IMR-90 (cell line): ENCODE measurements around the gene PEX16. TPM values are rescaled to one million over a fixed set of nuclear protein-coding genes. Genes with fewer than 3 reads are reported as not detected.

Experiments
- ATAC-seq: fragments of 200-7000 bp; cut with Tn5 transposase; 2 replicates; pipeline ENCODE4 v1.9.1; 2020; ENCODE audit warnings: low read depth, mild to moderate bottlenecking, moderate library complexity
- BruUV-seq: library from RNA; stranded (reverse); fragments of 400-500 nt; replicated peaks from 2 replicates; lab custom pipeline; 2021; lab: Mats Ljungman, UMichigan
- CTCF ChIA-PET: fragments of 300-600 bp; formaldehyde crosslinking; extraction: SDS; loops from one replicate; lab custom pipeline; 2021; ENCODE audit warnings: antibody characterized with exemption; lab: Yijun Ruan, JAX
- POLR2A ChIA-PET: fragments of 300-600 bp; sonication (Branson Sonifier 250); formaldehyde crosslinking; loops from one replicate; lab custom pipeline; 2022; ENCODE audit warnings: antibody characterized with exemption; ENCODE audit not compliant: unreplicated experiment; lab: Charles Lee
- DNase-seq: peaks from one replicate; pipeline ENCODE4 v3.0.0; 2013
- H2AFZ ChIP-seq: replicated peaks from 2 replicates; pipeline ENCODE3; 2013; ENCODE audit warnings: low read length, mild to moderate bottlenecking; ENCODE audit not compliant: poor library complexity
- H2AK5ac ChIP-seq: 2 replicates; pipeline ENCODE4 v1.6.1; 2013; ENCODE audit warnings: low read depth, low read length, inconsistent platforms
- H2AK9ac ChIP-seq: replicated peaks from 2 replicates; pipeline ENCODE3; 2013; ENCODE audit warnings: mild to moderate bottlenecking, low read depth, low read length, moderate library complexity; ENCODE audit not compliant: poor library complexity
- H2BK120ac ChIP-seq: 2 replicates; pipeline ENCODE4 v1.6.1; 2013; ENCODE audit warnings: low read depth, low read length, inconsistent platforms
- H2BK15ac ChIP-seq: 3 replicates; pipeline ENCODE4 v1.6.1; 2013; ENCODE audit warnings: low read depth, low read length, inconsistent platforms
- H2BK20ac ChIP-seq: 2 replicates; pipeline ENCODE4 v1.6.1; 2013; ENCODE audit warnings: low read depth, mild to moderate bottlenecking, inconsistent platforms, low read length, moderate library complexity
- H2BK5ac ChIP-seq: 2 replicates; pipeline ENCODE4 v1.6.1; 2013; ENCODE audit warnings: mild to moderate bottlenecking, low read depth, low read length, inconsistent platforms; ENCODE audit not compliant: poor library complexity, severe bottlenecking
- H3K14ac ChIP-seq: replicated peaks from 2 replicates; pipeline ENCODE4 v1.6.1; 2013; ENCODE audit warnings: low read depth, low read length, inconsistent platforms
- H3K18ac ChIP-seq: 2 replicates; pipeline ENCODE4 v1.6.1; 2013; ENCODE audit warnings: low read depth, low read length, control low read depth
- H3K23ac ChIP-seq: 2 replicates; pipeline ENCODE4 v1.6.1; 2013; ENCODE audit warnings: low read depth, low read length, inconsistent platforms
- H3K27ac ChIP-seq: 2 replicates; pipeline ENCODE4 v1.5.1; 2013; ENCODE audit warnings: mild to moderate bottlenecking, control low read depth, low read length; ENCODE audit not compliant: insufficient read depth
- H3K27me3 ChIP-seq: 2 replicates; pipeline ENCODE4 v1.6.1; 2013; ENCODE audit warnings: low read length; ENCODE audit not compliant: control insufficient read depth, insufficient read depth
- H3K36me3 ChIP-seq: 2 replicates; pipeline ENCODE4 v1.6.1; 2013; ENCODE audit warnings: low read length, mixed read lengths; ENCODE audit not compliant: control insufficient read depth, insufficient read depth
- H3K4ac ChIP-seq: 2 replicates; pipeline ENCODE4 v1.6.1; 2013; ENCODE audit warnings: low read depth, low read length, inconsistent platforms
- H3K4me1 ChIP-seq: 2 replicates; pipeline ENCODE4 v1.6.1; 2013; ENCODE audit warnings: low read length, mixed read lengths; ENCODE audit not compliant: control insufficient read depth, insufficient read depth
- H3K4me2 ChIP-seq: 2 replicates; pipeline ENCODE4 v1.6.1; 2013; ENCODE audit warnings: low read depth, mild to moderate bottlenecking, control low read depth, low read length, moderate library complexity
- H3K4me3 ChIP-seq: 2 replicates; pipeline ENCODE4 v1.5.1; 2013; ENCODE audit warnings: low read depth, mild to moderate bottlenecking, control low read depth, low read length, moderate library complexity; ENCODE audit not compliant: insufficient read depth
- H3K56ac ChIP-seq: 2 replicates; pipeline ENCODE4 v1.6.1; 2013; ENCODE audit warnings: low read length, inconsistent platforms; ENCODE audit not compliant: insufficient read depth; ENCODE audit errors: extremely low read depth
- H3K79me1 ChIP-seq, 2 experiments: 2 replicates each; pipeline ENCODE4 v1.6.1; 2013; ENCODE audit warnings: low read length in 2 of 2, inconsistent platforms in 1 of 2, low read depth in 1 of 2
- H3K9ac ChIP-seq: 2 replicates; pipeline ENCODE4 v1.6.1; 2013; ENCODE audit warnings: low read depth, low read length, control low read depth
- H3K9me1 ChIP-seq: 2 replicates; pipeline ENCODE4 v1.6.1; 2013; ENCODE audit warnings: low read length, inconsistent platforms; ENCODE audit not compliant: insufficient read depth
- H3K9me3 ChIP-seq: 2 replicates; pipeline ENCODE4 v1.6.1; 2013; ENCODE audit warnings: low read length; ENCODE audit not compliant: control insufficient read depth, insufficient read depth
- H4K20me1 ChIP-seq: 2 replicates; pipeline ENCODE4 v1.6.1; 2013; ENCODE audit warnings: low read length, inconsistent platforms; ENCODE audit not compliant: insufficient read depth
- H4K5ac ChIP-seq: 2 replicates; pipeline ENCODE4 v1.6.1; 2013; ENCODE audit warnings: mild to moderate bottlenecking, low read depth, low read length, control low read depth
- H4K8ac ChIP-seq, 2 experiments: 2 replicates each; pipeline ENCODE4 v1.6.1; 2013; ENCODE audit warnings: low read depth in 2 of 2, low read length in 2 of 2, control low read depth in 1 of 2, inconsistent platforms in 1 of 2
- H4K91ac ChIP-seq: 2 replicates; pipeline ENCODE4 v1.6.1; 2013; ENCODE audit warnings: low read depth, low read length, inconsistent platforms; ENCODE audit not compliant: insufficient read depth
- BHLHE40 ChIP-seq: fragments of 150-350 bp; IDR thresholded peaks from 2 replicates; pipeline ENCODE4 v1.6.1; 2016; ENCODE audit warnings: mild to moderate bottlenecking, low read depth, low read length
- CEBPB ChIP-seq: IDR thresholded peaks from 2 replicates; pipeline ENCODE4 v1.6.1; 2012; ENCODE audit warnings: low read depth, low read length, improper control_type of control experiment
- CHD1 ChIP-seq: IDR thresholded peaks from 2 replicates; pipeline ENCODE4 v1.6.1; 2012; ENCODE audit warnings: low read depth, low read length, improper control_type of control experiment
- FOS ChIP-seq: fragments of 150-350 bp; IDR thresholded peaks from 2 replicates; pipeline ENCODE4 v1.6.1; 2016; ENCODE audit warnings: low read depth, low read length
- MAFK ChIP-seq: IDR thresholded peaks from 2 replicates; pipeline ENCODE4 v1.6.1; 2012; ENCODE audit warnings: low read depth, low read length, improper control_type of control experiment
- MAZ ChIP-seq: IDR thresholded peaks from 2 replicates; pipeline ENCODE4 v1.6.1; 2012; ENCODE audit warnings: low read depth, mild to moderate bottlenecking, low read length, improper control_type of control experiment, moderate library complexity, borderline replicate concordance
- MXI1 ChIP-seq: IDR thresholded peaks from 2 replicates; pipeline ENCODE4 v1.6.1; 2012; ENCODE audit warnings: low read depth, mild to moderate bottlenecking, low read length, moderate library complexity, borderline replicate concordance
- NFE2L2 ChIP-seq: fragments of 150-350 bp; IDR thresholded peaks from 2 replicates; pipeline ENCODE4 v1.6.1; 2016; ENCODE audit warnings: low read depth, mild to moderate bottlenecking, low read length
- POLR2A ChIP-seq: IDR thresholded peaks from 2 replicates; pipeline ENCODE4 v1.6.1; 2012; ENCODE audit warnings: mild to moderate bottlenecking, low read depth, low read length
- RAD21 ChIP-seq: IDR thresholded peaks from 2 replicates; pipeline ENCODE4 v1.6.1; 2012; ENCODE audit warnings: low read length, improper control_type of control experiment
- RCOR1 ChIP-seq: IDR thresholded peaks from 2 replicates; pipeline ENCODE4 v1.6.1; 2012; ENCODE audit warnings: mild to moderate bottlenecking, low read length, improper control_type of control experiment; ENCODE audit not compliant: insufficient replicate concordance
- RFX5 ChIP-seq: IDR thresholded peaks from 2 replicates; pipeline ENCODE4 v1.8.0; 2012; ENCODE audit warnings: low read depth, mild to moderate bottlenecking, low read length, moderate library complexity
- SMC3 ChIP-seq: fragments of 150-350 bp; IDR thresholded peaks from 2 replicates; pipeline ENCODE4 v1.6.1; 2016; ENCODE audit warnings: low read depth, mild to moderate bottlenecking, antibody characterized with exemption, low read length, moderate library complexity
- WGBS, 2 experiments: methylation state at CpG; one replicate each; pipeline versions ENCODE4 v1.1.5 to v1.1.7; 2013; ENCODE audit warnings: missing lambda C conversion rate in 2 of 2; ENCODE audit not compliant: insufficient read length in 1 of 2; ENCODE audit errors: extremely low coverage in 2 of 2; 5-methylcytosine and 5-hydroxymethylcytosine counted together
- dilution Hi-C: fragments of 300-500 bp; cut with HindIII; formaldehyde crosslinking; loops from one replicate; pipeline ENCODE4 v1.14.3; 2018; ENCODE audit warnings: low sequenced_read_pairs; ENCODE audit not compliant: unreplicated experiment
- in situ Hi-C: fragments of 300-500 bp; cut with MboI; formaldehyde crosslinking; loops from 3 replicates; pipeline ENCODE4 v1.14.3; 2019; ENCODE audit warnings: low sequenced_read_pairs, inconsistent platforms, mixed read lengths
- intact Hi-C: fragments of 100-400 bp; cut with micrococcal nuclease; formaldehyde crosslinking; loops from 2 replicates; pipeline ENCODE4 v1.10.0; 2022
- polyA plus RNA-seq, 3 experiments: library from polyadenylated mRNA; depleted of rRNA; stranded (reverse); fragments of >200 nt; gene quantifications; 2 replicates each; pipeline ENCODE4 v1.2.3, GENCODE V29; 2012; ENCODE audit warnings: low replicate concordance in 1 of 3
- total RNA-seq: library from RNA; depleted of rRNA; stranded (reverse); fragments of >200 nt; gene quantifications from 2 replicates; pipeline ENCODE4 v1.2.3, GENCODE V29; 2012
- TF ChIP-seq, protein P1 (sequence below): conservative IDR thresholded peaks from 2 replicates; pipeline ENCODE4 v1.5.1; 2012; ENCODE audit warnings: mild to moderate bottlenecking, low read depth, low read length, improper control_type of control experiment
- TF ChIP-seq, protein P2 (sequence below): fragments of 150-350 bp; IDR thresholded peaks from 2 replicates; pipeline ENCODE4 v1.6.1; 2017; ENCODE audit warnings: mild to moderate bottlenecking, antibody characterized with exemption, low read length, low read depth
- TF ChIP-seq, protein P3 (sequence below): fragments of 150-350 bp; IDR thresholded peaks from 2 replicates; pipeline ENCODE4 v1.6.1; 2016; ENCODE audit warnings: low read depth, mild to moderate bottlenecking, low read length, moderate library complexity, borderline replicate concordance

PEX16 gene
- total and polyA plus RNA-seq, 2 of the 4 experiments (the other 2 are of a cell fraction) = 17.9 to 23.3 TPM

DNA sequence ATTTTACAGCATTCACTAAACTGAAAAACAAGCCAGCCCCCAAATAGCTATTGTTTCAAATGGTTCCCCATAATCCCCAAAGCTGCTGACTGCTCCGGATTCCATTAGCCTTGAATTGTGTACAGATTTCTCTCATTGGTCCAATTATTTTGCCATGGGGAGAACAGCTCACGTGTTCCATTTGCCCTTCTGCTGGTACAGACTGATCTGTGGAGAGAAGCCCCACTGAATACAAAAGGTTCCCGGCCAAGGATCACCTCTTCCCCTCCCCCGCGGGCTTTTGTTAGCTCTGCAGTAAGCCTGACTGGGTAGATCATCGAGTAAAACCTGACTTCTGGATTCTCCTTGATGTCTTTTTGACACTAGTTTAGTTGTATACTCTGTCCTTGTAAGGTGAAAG is 41.3 kb downstream of the PEX16 start:
- no peak overlapping the region for H3K18ac ChIP-seq
- ATAC-seq (no peak), DNase-seq (no peak)
- ChIA-PET CTCF (no interaction called here), POLR2A (no interaction called here)
- H3K9me1 ChIP-seq = peaks cover 12% of the 10 kb centered on the region
- H3K56ac ChIP-seq = no peak overlapping the region
- H3K9ac ChIP-seq = no peak overlapping the region
- dilution Hi-C loops = no loop called here
- no peak for TF ChIP-seq NFE2L2
- TF ChIP-seq MAZ = no peak
- TF ChIP-seq, protein P1, sequence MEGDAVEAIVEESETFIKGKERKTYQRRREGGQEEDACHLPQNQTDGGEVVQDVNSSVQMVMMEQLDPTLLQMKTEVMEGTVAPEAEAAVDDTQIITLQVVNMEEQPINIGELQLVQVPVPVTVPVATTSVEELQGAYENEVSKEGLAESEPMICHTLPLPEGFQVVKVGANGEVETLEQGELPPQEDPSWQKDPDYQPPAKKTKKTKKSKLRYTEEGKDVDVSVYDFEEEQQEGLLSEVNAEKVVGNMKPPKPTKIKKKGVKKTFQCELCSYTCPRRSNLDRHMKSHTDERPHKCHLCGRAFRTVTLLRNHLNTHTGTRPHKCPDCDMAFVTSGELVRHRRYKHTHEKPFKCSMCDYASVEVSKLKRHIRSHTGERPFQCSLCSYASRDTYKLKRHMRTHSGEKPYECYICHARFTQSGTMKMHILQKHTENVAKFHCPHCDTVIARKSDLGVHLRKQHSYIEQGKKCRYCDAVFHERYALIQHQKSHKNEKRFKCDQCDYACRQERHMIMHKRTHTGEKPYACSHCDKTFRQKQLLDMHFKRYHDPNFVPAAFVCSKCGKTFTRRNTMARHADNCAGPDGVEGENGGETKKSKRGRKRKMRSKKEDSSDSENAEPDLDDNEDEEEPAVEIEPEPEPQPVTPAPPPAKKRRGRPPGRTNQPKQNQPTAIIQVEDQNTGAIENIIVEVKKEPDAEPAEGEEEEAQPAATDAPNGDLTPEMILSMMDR = no peak
- TF ChIP-seq FOS = no peak
- no peak for TF ChIP-seq BHLHE40
- no peak for TF ChIP-seq RAD21
- TF ChIP-seq, protein P2, sequence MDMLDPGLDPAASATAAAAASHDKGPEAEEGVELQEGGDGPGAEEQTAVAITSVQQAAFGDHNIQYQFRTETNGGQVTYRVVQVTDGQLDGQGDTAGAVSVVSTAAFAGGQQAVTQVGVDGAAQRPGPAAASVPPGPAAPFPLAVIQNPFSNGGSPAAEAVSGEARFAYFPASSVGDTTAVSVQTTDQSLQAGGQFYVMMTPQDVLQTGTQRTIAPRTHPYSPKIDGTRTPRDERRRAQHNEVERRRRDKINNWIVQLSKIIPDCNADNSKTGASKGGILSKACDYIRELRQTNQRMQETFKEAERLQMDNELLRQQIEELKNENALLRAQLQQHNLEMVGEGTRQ = no peak
- no peak for TF ChIP-seq MXI1
- TF ChIP-seq, protein P3, sequence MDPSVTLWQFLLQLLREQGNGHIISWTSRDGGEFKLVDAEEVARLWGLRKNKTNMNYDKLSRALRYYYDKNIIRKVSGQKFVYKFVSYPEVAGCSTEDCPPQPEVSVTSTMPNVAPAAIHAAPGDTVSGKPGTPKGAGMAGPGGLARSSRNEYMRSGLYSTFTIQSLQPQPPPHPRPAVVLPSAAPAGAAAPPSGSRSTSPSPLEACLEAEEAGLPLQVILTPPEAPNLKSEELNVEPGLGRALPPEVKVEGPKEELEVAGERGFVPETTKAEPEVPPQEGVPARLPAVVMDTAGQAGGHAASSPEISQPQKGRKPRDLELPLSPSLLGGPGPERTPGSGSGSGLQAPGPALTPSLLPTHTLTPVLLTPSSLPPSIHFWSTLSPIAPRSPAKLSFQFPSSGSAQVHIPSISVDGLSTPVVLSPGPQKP = no peak
- no peak for TF ChIP-seq CEBPB
- no peak for TF ChIP-seq SMC3
- no peak for TF ChIP-seq POLR2A
- no peak for TF ChIP-seq RFX5
- TF ChIP-seq CHD1 = no peak
- no peak for TF ChIP-seq MAFK
- TF ChIP-seq RCOR1 = no peak
- no TSS peak for BruUV-seq
- no peak overlapping the region for H4K91ac ChIP-seq
- no CpG with 5 or more reads among the region's 6 CpGs for WGBS, 2 experiments
- peaks cover 43% of the 10 kb centered on the region for H3K36me3 ChIP-seq
- no peak overlapping the region for H2BK120ac ChIP-seq
- H4K20me1 ChIP-seq = peaks cover 19% of the 10 kb centered on the region
- no peak overlapping the region for H4K5ac ChIP-seq
- H3K4me1 ChIP-seq = peaks cover 8% of the 10 kb centered on the region
- in situ Hi-C loops = loop anchor here (10.0 kb wide), 1 partner anchor 128 kb away; no protein-coding TSS in a partner anchor
- intact Hi-C loops = loop anchor here (10.0 kb wide), 1 partner anchor 128 kb away; no protein-coding TSS in a partner anchor
- no peak overlapping the region for H2AK5ac ChIP-seq
- H2BK20ac ChIP-seq = no peak overlapping the region
- no peak overlapping the region for H3K4ac ChIP-seq
- no peak overlapping the region for H3K23ac ChIP-seq
- no peak overlapping the region for H2AFZ ChIP-seq
- no peak overlapping the region for H3K4me3 ChIP-seq
- no peak overlapping the region for H2AK9ac ChIP-seq
- no peak overlapping the region for H2BK5ac ChIP-seq
- H3K4me2 ChIP-seq = no peak overlapping the region
- no peak overlapping the region for H3K27ac ChIP-seq
- no peaks in the 10 kb centered on the region for H3K27me3 ChIP-seq
- no peak overlapping the region for H3K14ac ChIP-seq
- peaks cover 0 to 11% of the 10 kb centered on the region in 2 experiments; a peak in 3 of 4 replicates for H3K79me1 ChIP-seq
- no peak overlapping the region for H2BK15ac ChIP-seq
- H4K8ac ChIP-seq = no peak overlapping the region
- no peaks in the 10 kb centered on the region for H3K9me3 ChIP-seq
